WTC11 (cell line): Measurements from ENCODE around the gene TMEM185B.

Experiments
- FOXP1 ChIP-seq: sonication (generic); formaldehyde crosslinking; IDR thresholded peaks from 2 replicates; pipeline ENCODE4 v1.8.0; 2022; ENCODE audit warnings: missing genetic modification reagents, mild to moderate bottlenecking, moderate library complexity, borderline replicate concordance
- NR2C2 ChIP-seq: sonication (generic); formaldehyde crosslinking; IDR thresholded peaks from 2 replicates; pipeline ENCODE4 v1.8.0; 2022; ENCODE audit warnings: mild to moderate bottlenecking, missing genetic modification reagents
- TEAD4 ChIP-seq: sonication (generic); formaldehyde crosslinking; IDR thresholded peaks from 2 replicates; pipeline ENCODE4 v1.8.0; 2022; ENCODE audit warnings: mild to moderate bottlenecking, missing genetic modification reagents
- TF ChIP-seq, protein P1 (sequence below): fragments of 200-600 bp; IDR thresholded peaks from 2 replicates; pipeline ENCODE4 v1.8.0; 2022; ENCODE audit warnings: antibody characterized with exemption
- TF ChIP-seq, protein P2 (sequence below): sonication (generic); formaldehyde crosslinking; IDR thresholded peaks from 2 replicates; pipeline ENCODE4 v1.8.1; 2023; ENCODE audit warnings: mild to moderate bottlenecking, missing genetic modification reagents, moderate library complexity
- TF ChIP-seq, protein P3 (sequence below): sonication (generic); formaldehyde crosslinking; IDR thresholded peaks from 2 replicates; pipeline ENCODE4 v1.8.1; 2022; ENCODE audit warnings: low read depth, mild to moderate bottlenecking, moderate library complexity, missing genetic modification reagents, borderline replicate concordance
- TF ChIP-seq, protein P4 (sequence below): fragments of 250-450 bp; sonication (Bioruptor Pico); IDR thresholded peaks from 2 replicates; pipeline ENCODE4 v1.9.0; 2021; ENCODE audit warnings: mild to moderate bottlenecking, borderline replicate concordance

DNA sequence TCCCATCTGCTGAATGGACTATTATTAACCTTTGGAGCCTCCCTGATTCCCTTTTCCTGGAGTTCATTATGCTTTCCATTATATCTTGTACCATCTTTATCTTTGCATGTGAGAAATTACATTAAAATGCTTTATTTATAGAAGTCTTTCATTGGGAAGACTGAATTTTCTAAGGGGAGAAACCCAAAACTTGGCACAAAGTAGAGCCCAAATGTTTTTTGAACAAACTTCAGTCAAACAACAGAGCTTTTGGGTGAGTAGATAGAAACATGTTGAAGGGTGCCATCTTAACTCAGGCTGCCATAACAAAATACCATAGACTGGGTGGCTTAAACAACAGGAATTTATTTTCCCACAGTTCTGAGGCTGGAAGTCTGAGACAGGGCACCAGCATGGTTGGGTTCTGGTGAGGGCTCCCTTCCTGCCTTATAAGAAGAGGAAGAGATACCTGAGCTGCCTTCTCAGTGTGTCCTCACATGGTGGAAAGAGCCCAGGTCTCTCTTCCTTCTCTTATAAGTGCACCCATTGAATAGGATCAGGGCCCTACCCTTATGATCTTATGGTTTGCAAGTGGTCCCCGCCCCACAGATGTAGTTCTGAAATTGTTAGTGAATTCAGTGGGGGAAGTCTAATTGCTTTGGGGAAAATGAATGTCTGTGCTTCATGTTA is 48.6 kb upstream of the TMEM185B start:
- TF ChIP-seq, protein P1, sequence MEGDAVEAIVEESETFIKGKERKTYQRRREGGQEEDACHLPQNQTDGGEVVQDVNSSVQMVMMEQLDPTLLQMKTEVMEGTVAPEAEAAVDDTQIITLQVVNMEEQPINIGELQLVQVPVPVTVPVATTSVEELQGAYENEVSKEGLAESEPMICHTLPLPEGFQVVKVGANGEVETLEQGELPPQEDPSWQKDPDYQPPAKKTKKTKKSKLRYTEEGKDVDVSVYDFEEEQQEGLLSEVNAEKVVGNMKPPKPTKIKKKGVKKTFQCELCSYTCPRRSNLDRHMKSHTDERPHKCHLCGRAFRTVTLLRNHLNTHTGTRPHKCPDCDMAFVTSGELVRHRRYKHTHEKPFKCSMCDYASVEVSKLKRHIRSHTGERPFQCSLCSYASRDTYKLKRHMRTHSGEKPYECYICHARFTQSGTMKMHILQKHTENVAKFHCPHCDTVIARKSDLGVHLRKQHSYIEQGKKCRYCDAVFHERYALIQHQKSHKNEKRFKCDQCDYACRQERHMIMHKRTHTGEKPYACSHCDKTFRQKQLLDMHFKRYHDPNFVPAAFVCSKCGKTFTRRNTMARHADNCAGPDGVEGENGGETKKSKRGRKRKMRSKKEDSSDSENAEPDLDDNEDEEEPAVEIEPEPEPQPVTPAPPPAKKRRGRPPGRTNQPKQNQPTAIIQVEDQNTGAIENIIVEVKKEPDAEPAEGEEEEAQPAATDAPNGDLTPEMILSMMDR: no peak
- TF ChIP-seq, protein P2, sequence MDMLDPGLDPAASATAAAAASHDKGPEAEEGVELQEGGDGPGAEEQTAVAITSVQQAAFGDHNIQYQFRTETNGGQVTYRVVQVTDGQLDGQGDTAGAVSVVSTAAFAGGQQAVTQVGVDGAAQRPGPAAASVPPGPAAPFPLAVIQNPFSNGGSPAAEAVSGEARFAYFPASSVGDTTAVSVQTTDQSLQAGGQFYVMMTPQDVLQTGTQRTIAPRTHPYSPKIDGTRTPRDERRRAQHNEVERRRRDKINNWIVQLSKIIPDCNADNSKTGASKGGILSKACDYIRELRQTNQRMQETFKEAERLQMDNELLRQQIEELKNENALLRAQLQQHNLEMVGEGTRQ: no peak
- no peak for TF ChIP-seq FOXP1 (CRISPR knock-in tag)
- TF ChIP-seq, protein P3, sequence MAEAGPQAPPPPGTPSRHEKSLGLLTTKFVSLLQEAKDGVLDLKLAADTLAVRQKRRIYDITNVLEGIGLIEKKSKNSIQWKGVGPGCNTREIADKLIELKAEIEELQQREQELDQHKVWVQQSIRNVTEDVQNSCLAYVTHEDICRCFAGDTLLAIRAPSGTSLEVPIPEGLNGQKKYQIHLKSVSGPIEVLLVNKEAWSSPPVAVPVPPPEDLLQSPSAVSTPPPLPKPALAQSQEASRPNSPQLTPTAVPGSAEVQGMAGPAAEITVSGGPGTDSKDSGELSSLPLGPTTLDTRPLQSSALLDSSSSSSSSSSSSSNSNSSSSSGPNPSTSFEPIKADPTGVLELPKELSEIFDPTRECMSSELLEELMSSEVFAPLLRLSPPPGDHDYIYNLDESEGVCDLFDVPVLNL: no peak
- TF ChIP-seq, protein P4, sequence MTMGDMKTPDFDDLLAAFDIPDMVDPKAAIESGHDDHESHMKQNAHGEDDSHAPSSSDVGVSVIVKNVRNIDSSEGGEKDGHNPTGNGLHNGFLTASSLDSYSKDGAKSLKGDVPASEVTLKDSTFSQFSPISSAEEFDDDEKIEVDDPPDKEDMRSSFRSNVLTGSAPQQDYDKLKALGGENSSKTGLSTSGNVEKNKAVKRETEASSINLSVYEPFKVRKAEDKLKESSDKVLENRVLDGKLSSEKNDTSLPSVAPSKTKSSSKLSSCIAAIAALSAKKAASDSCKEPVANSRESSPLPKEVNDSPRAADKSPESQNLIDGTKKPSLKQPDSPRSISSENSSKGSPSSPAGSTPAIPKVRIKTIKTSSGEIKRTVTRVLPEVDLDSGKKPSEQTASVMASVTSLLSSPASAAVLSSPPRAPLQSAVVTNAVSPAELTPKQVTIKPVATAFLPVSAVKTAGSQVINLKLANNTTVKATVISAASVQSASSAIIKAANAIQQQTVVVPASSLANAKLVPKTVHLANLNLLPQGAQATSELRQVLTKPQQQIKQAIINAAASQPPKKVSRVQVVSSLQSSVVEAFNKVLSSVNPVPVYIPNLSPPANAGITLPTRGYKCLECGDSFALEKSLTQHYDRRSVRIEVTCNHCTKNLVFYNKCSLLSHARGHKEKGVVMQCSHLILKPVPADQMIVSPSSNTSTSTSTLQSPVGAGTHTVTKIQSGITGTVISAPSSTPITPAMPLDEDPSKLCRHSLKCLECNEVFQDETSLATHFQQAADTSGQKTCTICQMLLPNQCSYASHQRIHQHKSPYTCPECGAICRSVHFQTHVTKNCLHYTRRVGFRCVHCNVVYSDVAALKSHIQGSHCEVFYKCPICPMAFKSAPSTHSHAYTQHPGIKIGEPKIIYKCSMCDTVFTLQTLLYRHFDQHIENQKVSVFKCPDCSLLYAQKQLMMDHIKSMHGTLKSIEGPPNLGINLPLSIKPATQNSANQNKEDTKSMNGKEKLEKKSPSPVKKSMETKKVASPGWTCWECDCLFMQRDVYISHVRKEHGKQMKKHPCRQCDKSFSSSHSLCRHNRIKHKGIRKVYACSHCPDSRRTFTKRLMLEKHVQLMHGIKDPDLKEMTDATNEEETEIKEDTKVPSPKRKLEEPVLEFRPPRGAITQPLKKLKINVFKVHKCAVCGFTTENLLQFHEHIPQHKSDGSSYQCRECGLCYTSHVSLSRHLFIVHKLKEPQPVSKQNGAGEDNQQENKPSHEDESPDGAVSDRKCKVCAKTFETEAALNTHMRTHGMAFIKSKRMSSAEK: no peak
- TF ChIP-seq TEAD4 (CRISPR knock-in tag): no peak
- TF ChIP-seq NR2C2 (CRISPR knock-in tag): no peak
